Ovary (tissue), 3 donors: ENCODE data around the gene EFCC1.

Experiments used
- CTCF ChIP-seq, 3 donors: fragments of 450-650 bp in 2 of 3; fragments of 200-600 bp in 1 of 3; IDR thresholded peaks; one replicate each; pipeline versions ENCODE4 v1.5.1 to v1.8.0; 2016 to 2022; ENCODE audit warnings: antibody characterized with exemption in 3 of 3, mild to moderate bottlenecking in 1 of 3
- EP300 ChIP-seq: sonication (generic); formaldehyde crosslinking; IDR thresholded peaks from one replicate; pipeline ENCODE4 v1.6.1; 2017; ENCODE audit warnings: antibody characterized with exemption
- POLR2A ChIP-seq: fragments of 450-650 bp; IDR thresholded peaks from one replicate; pipeline ENCODE4 v1.6.1; 2017; ENCODE audit warnings: antibody characterized with exemption, mild to moderate bottlenecking, moderate library complexity
- donor health status: DM: no; HTN: no; CAD: no.

- TF ChIP-seq POLR2A (no peak), CTCF (IDR thresholded peaks at IDR 0.05) (no peak), EP300 (no peak)
These were observed 16.5 kb upstream of the EFCC1 start for GRCh38 chr3:128984596-128984995.
